Choroid plexus epithelial cell (primary cell): Measurements from ENCODE around the gene CCDC141.
A peak's percentile ranks its signal among the peaks of the same experiment; 100 is the strongest.
"Not testable (repeated sequence)": the region's sequence is repeated elsewhere in the genome, so short reads cannot be mapped to it uniquely, and the experiment has no call there.

Experiments
- DNase-seq: peaks from one replicate; pipeline ENCODE4 v3.0.0-alpha.2; 2010; ENCODE audit warnings: low read depth
- H3K4me3 ChIP-seq: 2 replicates; pipeline ENCODE4 v1.5.1; 2011; ENCODE audit warnings: low read depth, mild to moderate bottlenecking, control low read depth, low read length, moderate library complexity
- TF ChIP-seq, protein P1 (sequence below): conservative IDR thresholded peaks from 2 replicates; pipeline ENCODE4 v1.5.1; 2011; ENCODE audit warnings: low read depth, mild to moderate bottlenecking, control low read depth, inconsistent platforms, low read length, moderate library complexity

The CCDC141 gene

DNA sequence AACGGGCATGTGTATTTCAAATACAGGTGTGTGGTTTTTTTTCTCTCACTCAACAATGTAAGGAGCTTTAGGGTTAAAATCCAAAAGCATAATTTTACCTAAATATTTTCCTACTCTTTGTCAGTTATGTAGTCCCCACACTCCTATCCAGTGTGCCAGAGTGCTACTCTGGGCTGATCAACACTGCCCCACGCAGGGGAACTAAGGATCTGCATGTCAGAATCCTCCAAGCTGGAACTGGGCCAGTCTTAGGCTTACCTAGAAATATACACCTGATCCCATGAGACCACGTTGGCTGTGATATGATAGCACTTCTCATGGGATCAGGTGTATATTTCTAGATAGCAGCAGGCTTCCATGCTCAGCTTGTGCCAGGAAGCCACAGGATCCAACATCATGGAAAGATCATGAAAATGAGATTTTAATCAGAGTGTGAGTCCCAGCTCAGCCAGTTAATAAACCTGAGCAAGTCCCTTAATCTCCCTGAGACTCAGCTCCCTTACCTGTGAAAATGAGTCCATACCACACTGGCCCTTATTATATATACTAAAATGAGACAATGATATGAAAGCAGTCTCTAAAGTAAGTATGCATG, 29.7 kb downstream of the CCDC141 start:
- no peak overlapping the region for H3K4me3 ChIP-seq
- TF ChIP-seq, protein P1, sequence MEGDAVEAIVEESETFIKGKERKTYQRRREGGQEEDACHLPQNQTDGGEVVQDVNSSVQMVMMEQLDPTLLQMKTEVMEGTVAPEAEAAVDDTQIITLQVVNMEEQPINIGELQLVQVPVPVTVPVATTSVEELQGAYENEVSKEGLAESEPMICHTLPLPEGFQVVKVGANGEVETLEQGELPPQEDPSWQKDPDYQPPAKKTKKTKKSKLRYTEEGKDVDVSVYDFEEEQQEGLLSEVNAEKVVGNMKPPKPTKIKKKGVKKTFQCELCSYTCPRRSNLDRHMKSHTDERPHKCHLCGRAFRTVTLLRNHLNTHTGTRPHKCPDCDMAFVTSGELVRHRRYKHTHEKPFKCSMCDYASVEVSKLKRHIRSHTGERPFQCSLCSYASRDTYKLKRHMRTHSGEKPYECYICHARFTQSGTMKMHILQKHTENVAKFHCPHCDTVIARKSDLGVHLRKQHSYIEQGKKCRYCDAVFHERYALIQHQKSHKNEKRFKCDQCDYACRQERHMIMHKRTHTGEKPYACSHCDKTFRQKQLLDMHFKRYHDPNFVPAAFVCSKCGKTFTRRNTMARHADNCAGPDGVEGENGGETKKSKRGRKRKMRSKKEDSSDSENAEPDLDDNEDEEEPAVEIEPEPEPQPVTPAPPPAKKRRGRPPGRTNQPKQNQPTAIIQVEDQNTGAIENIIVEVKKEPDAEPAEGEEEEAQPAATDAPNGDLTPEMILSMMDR: peak; percentile 64
- peak; percentile 31 for DNase-seq

DNA sequence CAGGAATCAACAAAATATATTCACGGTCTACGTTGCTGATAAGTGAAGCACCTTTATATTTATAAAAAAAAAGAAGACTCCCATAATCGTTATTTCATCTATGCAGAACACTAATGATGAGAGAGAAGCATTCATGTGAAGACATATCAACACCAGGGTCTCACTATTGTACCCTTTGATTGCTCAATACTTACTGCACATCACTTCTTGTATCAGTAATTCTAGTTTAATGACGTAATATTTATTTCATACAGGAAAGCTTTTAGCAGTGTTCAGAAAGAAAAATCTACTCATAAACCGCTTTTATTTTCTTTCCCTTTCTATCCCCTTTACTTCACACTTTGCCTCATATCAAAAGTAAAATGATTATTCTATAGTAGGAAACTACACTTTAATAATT, 30.7 kb downstream of the CCDC141 start:
- DNase-seq: no peak
- TF ChIP-seq, protein P1: no peak
- H3K4me3 ChIP-seq: no peak overlapping the region

DNA sequence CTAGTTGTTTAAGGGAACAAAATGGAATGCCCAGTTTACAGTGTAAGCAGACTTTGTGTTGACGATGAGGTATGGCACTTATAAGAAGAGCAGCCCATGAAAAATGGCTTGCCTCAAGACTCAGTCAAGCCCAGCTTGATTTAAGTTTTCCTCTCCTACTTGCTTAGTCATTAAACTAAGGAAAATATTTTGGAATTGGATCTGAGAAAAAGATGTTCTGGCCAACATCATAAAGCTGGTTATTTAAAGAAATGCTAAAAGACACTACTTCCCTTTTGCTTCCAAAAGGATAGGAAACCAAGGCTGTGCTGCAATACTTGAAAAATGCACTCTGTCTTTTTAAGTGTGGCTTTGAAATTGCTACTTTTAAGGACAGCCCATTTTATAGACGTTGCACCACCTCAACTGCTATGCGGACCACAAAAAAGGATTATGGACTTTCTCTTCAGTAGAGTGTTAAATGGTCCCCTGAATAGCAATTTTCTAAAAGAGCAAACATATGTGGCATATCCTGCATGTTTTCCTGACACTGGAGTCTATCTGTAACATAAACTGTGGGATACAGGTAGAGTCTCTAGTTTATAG, 32.1 kb downstream of the CCDC141 start:
- H3K4me3 ChIP-seq: no peak overlapping the region
- TF ChIP-seq, protein P1: no peak
- DNase-seq: no peak

DNA sequence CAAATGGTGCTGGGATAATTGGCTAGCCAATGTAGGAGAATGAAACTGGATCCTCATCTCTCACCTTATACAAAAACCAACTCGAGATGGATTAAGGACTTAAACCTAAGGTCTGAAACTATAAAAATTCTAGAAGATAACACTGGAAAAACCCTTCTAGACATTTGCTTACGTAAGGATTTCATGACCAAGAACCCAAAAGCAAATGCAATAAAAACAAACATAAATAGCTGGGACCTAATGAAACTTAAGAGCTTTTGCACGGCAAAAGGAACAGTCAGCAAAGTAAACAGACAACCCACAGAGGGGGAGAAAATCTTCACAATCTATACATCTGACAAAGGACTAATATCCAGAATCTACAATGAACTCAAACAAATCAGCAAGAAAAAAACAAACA, 35.7 kb downstream of the CCDC141 start:
- DNase-seq, H3K4me3 ChIP-seq: not testable (repeated sequence)

DNA sequence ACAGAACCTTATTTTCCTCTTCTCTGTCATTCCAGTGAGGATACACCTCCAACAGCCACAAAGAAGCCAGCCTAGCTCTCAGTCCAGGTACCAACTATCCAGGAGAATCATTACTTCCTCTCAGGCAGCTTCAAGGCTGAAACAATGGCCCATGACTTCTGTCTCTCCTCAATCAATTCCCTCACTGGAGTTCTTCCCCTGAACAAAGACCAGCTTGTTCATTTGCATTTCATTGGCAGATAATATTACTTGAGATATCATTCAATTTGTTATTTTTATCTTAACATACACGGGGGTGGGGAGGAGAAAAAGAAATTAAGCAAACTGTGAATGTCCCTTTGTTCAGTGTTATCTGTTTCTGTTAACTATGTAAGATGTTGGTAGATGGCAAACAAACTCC, 44.0 kb downstream of the CCDC141 start:
- TF ChIP-seq, protein P1: no peak
- no peak for DNase-seq
- H3K4me3 ChIP-seq: no peak overlapping the region

DNA sequence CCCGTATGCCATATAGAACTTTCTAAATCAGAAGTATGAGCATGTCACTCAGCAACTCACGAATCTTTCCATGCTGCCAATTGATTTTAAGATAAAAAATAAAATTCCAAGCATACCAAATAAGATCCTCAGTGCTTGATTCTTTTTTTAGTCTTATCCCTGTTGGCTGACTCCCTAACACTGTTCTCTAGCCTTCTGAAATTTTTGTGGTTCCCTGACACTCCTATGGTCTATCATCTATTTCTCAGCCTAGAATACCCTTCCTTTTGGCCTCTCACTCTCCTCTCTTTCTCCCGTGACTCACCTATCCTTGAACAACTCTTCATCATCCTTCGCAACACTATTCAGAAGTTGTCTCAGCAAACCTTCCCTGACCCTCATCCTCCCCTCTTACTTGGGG, 50.5 kb downstream of the CCDC141 start:
- DNase-seq: no peak
- H3K4me3 ChIP-seq: no peak overlapping the region
- TF ChIP-seq, protein P1: no peak

DNA sequence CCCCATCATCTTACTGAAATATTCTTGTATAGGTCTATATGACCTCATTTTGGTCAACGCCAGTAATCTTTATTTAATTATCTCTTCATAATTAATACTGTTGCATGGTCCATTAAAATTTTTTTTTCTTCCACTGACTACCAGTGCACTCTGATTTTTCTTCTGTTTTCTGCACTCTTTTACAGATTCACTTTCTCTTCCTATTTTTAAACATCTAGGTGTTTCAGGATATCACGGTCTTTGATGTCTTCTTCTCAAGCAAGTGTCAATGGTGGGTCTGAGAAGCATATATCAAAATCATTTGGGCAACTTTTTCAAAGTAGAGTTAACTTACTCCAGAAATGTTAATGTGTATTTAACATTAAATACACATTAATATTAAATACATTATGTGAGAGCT, 51.4 kb downstream of the CCDC141 start:
- H3K4me3 ChIP-seq: no peak overlapping the region
- DNase-seq: no peak
- TF ChIP-seq, protein P1: no peak
